Stimulated activated effector memory CD8-positive, alpha-beta T cell treated with anti-CD3 and anti-CD28 coated beads, Interleukin-12 subunit alpha, Interleukin-12 subunit beta, amount 100 ng/mL, for 72 hours (primary cell): Measurements from ENCODE around the gene ARAF.

ENCODE experiments used
- ATAC-seq: fragments of 150-1000 bp; cut with Tn5 transposase; 2 replicates; pipeline ENCODE4 v1.10.0; 2021
- DNase-seq, 2 donors: peaks; one replicate each; pipeline ENCODE4 v3.0.0; 2021 to 2022; ENCODE audit warnings: low spot score in 2 of 2
- H3K27ac Mint-ChIP-seq: one replicate; pipeline ENCODE4 v1.8.0; 2022; ENCODE audit warnings: mild to moderate bottlenecking, mixed read lengths
- H3K36me3 Mint-ChIP-seq: one replicate; pipeline ENCODE4 v1.8.0; 2022; ENCODE audit warnings: mild to moderate bottlenecking, mixed read lengths
- H3K4me1 Mint-ChIP-seq: one replicate; pipeline ENCODE4 v1.8.0; 2022; ENCODE audit warnings: mixed read lengths
- H3K4me3 Mint-ChIP-seq: one replicate; pipeline ENCODE4 v1.8.0; 2022; ENCODE audit warnings: mild to moderate bottlenecking, mixed read lengths
- H3K9me3 Mint-ChIP-seq: one replicate; pipeline ENCODE4 v1.8.0; 2022; ENCODE audit warnings: mixed read lengths

Gene ARAF

GRCh38 chrX:47574547-47575301 lies 13.7 kb downstream of the ARAF start:
- H3K4me1 Mint-ChIP-seq, result peaks cover 59% of the 10 kb centered on the region
- ATAC-seq (no peak), DNase-seq (no peak)
- H3K36me3 Mint-ChIP-seq, result peaks cover 45% of the 10 kb centered on the region
- peak overlapping the region; percentile 62 for H3K4me3 Mint-ChIP-seq
- H3K9me3 Mint-ChIP-seq, result no peaks in the 10 kb centered on the region
- H3K27ac Mint-ChIP-seq, result no peak overlapping the region

- DNase-seq, result peak in 1 of 2 donors; percentile 18
- H3K27ac Mint-ChIP-seq, result no peak overlapping the region
- H3K4me3 Mint-ChIP-seq, result no peak overlapping the region
- peaks cover 29% of the 10 kb centered on the region for H3K36me3 Mint-ChIP-seq
- no peak for ATAC-seq
- no peaks in the 10 kb centered on the region for H3K9me3 Mint-ChIP-seq
- peaks cover 54% of the 10 kb centered on the region for H3K4me1 Mint-ChIP-seq
These were observed 15.3 kb downstream of the ARAF start for GRCh38 chrX:47576021-47576898.

GRCh38 chrX:47577424-47577823 lies 16.4 kb downstream of the ARAF start:
- ATAC-seq (no peak), DNase-seq (peak in 1 of 2 donors; percentile 38)
- Mint-ChIP-seq H3K9me3 (no peaks in the 10 kb centered on the region), H3K27ac (no peak overlapping the region), H3K36me3 (peaks cover 18% of the 10 kb centered on the region), H3K4me3 (no peak overlapping the region), H3K4me1 (peaks cover 55% of the 10 kb centered on the region)

GRCh38 chrX:47577901-47578300 lies 16.9 kb downstream of the ARAF start:
- ATAC-seq (no peak), DNase-seq (peak in 1 of 2 donors; percentile 34)
- peaks cover 13% of the 10 kb centered on the region for H3K36me3 Mint-ChIP-seq
- H3K4me3 Mint-ChIP-seq, result no peak overlapping the region
- no peak overlapping the region for H3K27ac Mint-ChIP-seq
- H3K9me3 Mint-ChIP-seq, result no peaks in the 10 kb centered on the region
- H3K4me1 Mint-ChIP-seq, result peaks cover 55% of the 10 kb centered on the region

GRCh38 chrX:47578692-47579091 lies 17.7 kb downstream of the ARAF start:
- Mint-ChIP-seq H3K9me3 (no peaks in the 10 kb centered on the region), H3K4me1 (peaks cover 55% of the 10 kb centered on the region), H3K27ac (no peak overlapping the region), H3K36me3 (peaks cover 5% of the 10 kb centered on the region), H3K4me3 (no peak overlapping the region)
- DNase-seq (no peak), ATAC-seq (no peak)

GRCh38 chrX:47579537-47579936 lies 18.5 kb downstream of the ARAF start:
- peaks cover 58% of the 10 kb centered on the region for H3K4me1 Mint-ChIP-seq
- ATAC-seq, result peak; percentile 91
- peak overlapping the region; percentile 54 for H3K27ac Mint-ChIP-seq

GRCh38 chrX:47581731-47582647 lies 21.0 kb downstream of the ARAF start, which contains the start of gene TIMP1:
Gene TIMP1, plus strand, starts transcription at chrX:47582436. Its CDS starts 980 bp downstream, at chrX:47583416.
- Mint-ChIP-seq H3K4me1 (peaks cover 58% of the 10 kb centered on the region), H3K9me3 (no peaks in the 10 kb centered on the region), H3K27ac (peak within 1 kb of the TSS; percentile 84), H3K4me3 (peak within 1 kb of the TSS; percentile 48), H3K36me3 (peaks cover 14% of the 10 kb centered on the region)
- peak; percentile 55 to 86 for DNase-seq
- peak; percentile 89 for ATAC-seq

More at GRCh38 chrX:47579537-47579936, 18.5 kb downstream of the ARAF start:
- peaks cover 4% of the 10 kb centered on the region for H3K36me3 Mint-ChIP-seq
- peak overlapping the region; percentile 52 for H3K4me3 Mint-ChIP-seq
- H3K9me3 Mint-ChIP-seq, result no peaks in the 10 kb centered on the region
- DNase-seq, result peak in 1 of 2 donors; percentile 64

- H3K4me1 Mint-ChIP-seq, result peaks cover 46% of the 10 kb centered on the region
- no peaks in the 10 kb centered on the region for H3K9me3 Mint-ChIP-seq
- DNase-seq (no peak), ATAC-seq (no peak)
- peak overlapping the region; percentile 84 for H3K27ac Mint-ChIP-seq
- peak overlapping the region; percentile 48 for H3K4me3 Mint-ChIP-seq
- H3K36me3 Mint-ChIP-seq, result peaks cover 14% of the 10 kb centered on the region
These were observed 22.3 kb downstream of the ARAF start for GRCh38 chrX:47583240-47583861.

GRCh38 chrX:47584714-47585113 lies 23.7 kb downstream of the ARAF start:
- no peak for DNase-seq
- Mint-ChIP-seq H3K4me3 (no peak overlapping the region), H3K27ac (no peak overlapping the region), H3K36me3 (peaks cover 10% of the 10 kb centered on the region), H3K9me3 (no peaks in the 10 kb centered on the region), H3K4me1 (peaks cover 34% of the 10 kb centered on the region)
- no peak for ATAC-seq

GRCh38 chrX:47585273-47585672 lies 24.3 kb downstream of the ARAF start:
- Mint-ChIP-seq H3K27ac (no peak overlapping the region), H3K4me3 (no peak overlapping the region), H3K4me1 (peaks cover 30% of the 10 kb centered on the region), H3K9me3 (no peaks in the 10 kb centered on the region), H3K36me3 (peaks cover 10% of the 10 kb centered on the region)
- DNase-seq, result no peak
- ATAC-seq, result no peak

GRCh38 chrX:47586043-47586787 lies 25.2 kb downstream of the ARAF start:
- Mint-ChIP-seq H3K4me3 (no peak overlapping the region), H3K27ac (no peak overlapping the region)
- ATAC-seq, result no peak

GRCh38 chrX:47587091-47587891 lies 26.3 kb downstream of the ARAF start:
- Mint-ChIP-seq H3K4me1 (peaks cover 22% of the 10 kb centered on the region), H3K27ac (no peak overlapping the region), H3K9me3 (no peaks in the 10 kb centered on the region), H3K4me3 (no peak overlapping the region), H3K36me3 (peaks cover 10% of the 10 kb centered on the region)
- DNase-seq (no peak), ATAC-seq (no peak)

More at GRCh38 chrX:47586043-47586787, 25.2 kb downstream of the ARAF start:
- peaks cover 30% of the 10 kb centered on the region for H3K4me1 Mint-ChIP-seq
- H3K9me3 Mint-ChIP-seq, result no peaks in the 10 kb centered on the region
- no peak for DNase-seq
- peaks cover 10% of the 10 kb centered on the region for H3K36me3 Mint-ChIP-seq
